ENCODE data around the gene OMD. TPM values are rescaled to one million over a fixed set of nuclear protein-coding genes. Genes with fewer than 3 reads are reported as not detected.

Gene OMD
- total RNA-seq, 1 donor from 2014 or later = not detected

DNA sequence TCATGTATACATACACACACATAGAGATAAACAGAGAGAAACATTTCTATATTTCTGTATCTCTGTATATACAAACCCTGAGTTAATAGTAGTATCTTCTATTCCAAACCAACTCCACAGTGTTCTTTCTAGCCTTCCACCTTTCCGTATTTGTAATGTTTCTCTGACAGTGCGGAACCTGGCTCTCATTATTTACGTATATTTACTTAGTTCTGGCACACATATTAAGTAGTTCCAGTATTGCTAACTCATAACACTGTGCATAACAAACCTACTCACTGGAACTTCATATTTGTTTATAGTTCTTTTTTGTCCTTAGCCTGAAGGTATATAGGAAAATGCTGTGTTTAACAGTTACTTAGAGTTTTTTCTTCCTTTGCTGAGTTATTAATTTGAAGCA is 26.4 kb downstream of the OMD start:
- no peak overlapping the region for H3K27ac Mint-ChIP-seq
- no peaks in the 10 kb centered on the region for H3K4me1 Mint-ChIP-seq (ENCODE audit: low read depth)
- TF ChIP-seq, protein P1, sequence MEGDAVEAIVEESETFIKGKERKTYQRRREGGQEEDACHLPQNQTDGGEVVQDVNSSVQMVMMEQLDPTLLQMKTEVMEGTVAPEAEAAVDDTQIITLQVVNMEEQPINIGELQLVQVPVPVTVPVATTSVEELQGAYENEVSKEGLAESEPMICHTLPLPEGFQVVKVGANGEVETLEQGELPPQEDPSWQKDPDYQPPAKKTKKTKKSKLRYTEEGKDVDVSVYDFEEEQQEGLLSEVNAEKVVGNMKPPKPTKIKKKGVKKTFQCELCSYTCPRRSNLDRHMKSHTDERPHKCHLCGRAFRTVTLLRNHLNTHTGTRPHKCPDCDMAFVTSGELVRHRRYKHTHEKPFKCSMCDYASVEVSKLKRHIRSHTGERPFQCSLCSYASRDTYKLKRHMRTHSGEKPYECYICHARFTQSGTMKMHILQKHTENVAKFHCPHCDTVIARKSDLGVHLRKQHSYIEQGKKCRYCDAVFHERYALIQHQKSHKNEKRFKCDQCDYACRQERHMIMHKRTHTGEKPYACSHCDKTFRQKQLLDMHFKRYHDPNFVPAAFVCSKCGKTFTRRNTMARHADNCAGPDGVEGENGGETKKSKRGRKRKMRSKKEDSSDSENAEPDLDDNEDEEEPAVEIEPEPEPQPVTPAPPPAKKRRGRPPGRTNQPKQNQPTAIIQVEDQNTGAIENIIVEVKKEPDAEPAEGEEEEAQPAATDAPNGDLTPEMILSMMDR (IDR thresholded peaks at IDR 0.05; ENCODE audit: unreplicated experiment) = no peak
- no peak for DNase-seq (ENCODE audit: low spot score, unreplicated experiment)
- H3K9me3 Mint-ChIP-seq (ENCODE audit: low read depth) = no peaks in the 10 kb centered on the region
- H3K27me3 Mint-ChIP-seq = no peaks in the 10 kb centered on the region
- H3K4me3 Mint-ChIP-seq (ENCODE audit: low read depth) = no peak overlapping the region
- no peaks in the 10 kb centered on the region for H3K36me3 Mint-ChIP-seq (ENCODE audit: insufficient read depth)

- no peak for DNase-seq (ENCODE audit: low spot score, unreplicated experiment)
- no peaks in the 10 kb centered on the region for H3K4me1 Mint-ChIP-seq (ENCODE audit: low read depth)
- TF ChIP-seq, protein P1 (IDR thresholded peaks at IDR 0.05; ENCODE audit: unreplicated experiment) = no peak
- H3K9me3 Mint-ChIP-seq (ENCODE audit: low read depth) = no peaks in the 10 kb centered on the region
- H3K27ac Mint-ChIP-seq = no peak overlapping the region
- no peak overlapping the region for H3K4me3 Mint-ChIP-seq (ENCODE audit: low read depth)
- no peaks in the 10 kb centered on the region for H3K36me3 Mint-ChIP-seq (ENCODE audit: insufficient read depth)
- H3K27me3 Mint-ChIP-seq = no peaks in the 10 kb centered on the region
These were observed 28.7 kb downstream of the OMD start for GRCh38 chr9:92395617-92396016.

DNA sequence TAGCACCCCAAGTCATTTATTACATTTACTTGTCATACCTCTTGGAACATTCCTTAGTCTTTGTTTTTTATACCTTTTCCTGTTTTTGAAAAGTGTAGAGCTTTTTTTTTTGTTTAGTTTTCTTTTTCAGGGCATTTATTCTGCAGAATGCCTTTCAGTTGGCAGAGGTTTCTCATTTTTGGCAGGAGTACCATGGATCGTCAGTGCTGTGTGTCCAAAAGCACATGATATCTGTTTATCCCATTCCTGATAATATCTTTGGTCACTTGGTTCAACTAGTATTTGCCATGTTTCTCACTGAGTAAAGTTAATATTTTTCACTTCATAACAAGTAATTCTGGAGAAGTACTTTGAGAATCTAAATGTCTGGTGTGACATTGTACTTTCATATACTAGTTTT is 30.6 kb downstream of the OMD start:
- Mint-ChIP-seq H3K27me3 (no peaks in the 10 kb centered on the region), H3K27ac (no peak overlapping the region), H3K9me3 (ENCODE audit: low read depth) (no peaks in the 10 kb centered on the region), H3K4me3 (ENCODE audit: low read depth) (no peak overlapping the region), H3K4me1 (ENCODE audit: low read depth) (no peaks in the 10 kb centered on the region), H3K36me3 (ENCODE audit: insufficient read depth) (no peaks in the 10 kb centered on the region)
- TF ChIP-seq, protein P1 (IDR thresholded peaks at IDR 0.05; ENCODE audit: unreplicated experiment) = no peak
- DNase-seq (ENCODE audit: low spot score, unreplicated experiment) = no peak

DNA sequence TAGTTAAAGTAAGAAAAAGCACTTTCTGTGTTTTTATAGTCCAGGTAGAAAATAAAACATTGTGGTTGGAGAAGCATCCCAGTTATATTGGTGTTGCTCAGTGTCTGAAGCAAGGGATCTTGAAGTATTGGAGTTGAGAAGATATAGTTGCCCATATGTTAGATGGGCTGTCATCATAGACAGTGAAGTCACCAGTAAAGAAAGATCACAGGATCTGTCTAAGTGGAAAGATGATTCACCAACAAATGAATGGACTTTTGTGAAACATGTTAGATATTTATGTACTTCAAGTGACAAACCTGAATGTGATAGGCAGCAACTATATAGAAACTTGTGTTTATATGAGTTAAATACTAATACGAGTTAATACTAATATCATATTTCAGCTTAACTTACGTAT is 31.6 kb downstream of the OMD start:
- H3K4me3 Mint-ChIP-seq (ENCODE audit: low read depth) = no peak overlapping the region
- TF ChIP-seq, protein P1 (IDR thresholded peaks at IDR 0.05; ENCODE audit: unreplicated experiment) = no peak
- H3K9me3 Mint-ChIP-seq (ENCODE audit: low read depth) = no peaks in the 10 kb centered on the region
- no peaks in the 10 kb centered on the region for H3K4me1 Mint-ChIP-seq (ENCODE audit: low read depth)
- no peaks in the 10 kb centered on the region for H3K27me3 Mint-ChIP-seq
- H3K27ac Mint-ChIP-seq = no peak overlapping the region
- DNase-seq (ENCODE audit: low spot score, unreplicated experiment) = no peak
- H3K36me3 Mint-ChIP-seq (ENCODE audit: insufficient read depth) = no peaks in the 10 kb centered on the region

- TF ChIP-seq, protein P1 (IDR thresholded peaks at IDR 0.05; ENCODE audit: unreplicated experiment) = no peak
- Mint-ChIP-seq H3K9me3 (ENCODE audit: low read depth) (no peaks in the 10 kb centered on the region), H3K36me3 (ENCODE audit: insufficient read depth) (no peaks in the 10 kb centered on the region), H3K4me1 (ENCODE audit: low read depth) (no peaks in the 10 kb centered on the region), H3K4me3 (ENCODE audit: low read depth) (no peak overlapping the region), H3K27ac (no peak overlapping the region), H3K27me3 (no peaks in the 10 kb centered on the region)
- DNase-seq (ENCODE audit: low spot score, unreplicated experiment) = no peak
These were observed 38.3 kb downstream of the OMD start for GRCh38 chr9:92385953-92386352.
